ENCODE data around the gene TSHR.

The TSHR gene

GRCh38 chr14:81127785-81128184, 172.4 kb downstream of the TSHR start:
- TF ChIP-seq CREB5 (CRISPR knock-in tag; IDR thresholded peaks at IDR 0.05; ENCODE audit: low read depth) = no peak
- no peak for TF ChIP-seq ZC3H10 (CRISPR knock-in tag; IDR thresholded peaks at IDR 0.05)
- TF ChIP-seq SNAI2 (CRISPR knock-in tag; IDR thresholded peaks at IDR 0.05) = no peak
- TF ChIP-seq OSR1 (CRISPR knock-in tag; IDR thresholded peaks at IDR 0.05) = no peak
- TF ChIP-seq ARNTL (CRISPR knock-in tag; IDR thresholded peaks at IDR 0.05; ENCODE audit: borderline replicate concordance, low read depth) = no peak
- no peak for TF ChIP-seq TOX (CRISPR knock-in tag; IDR thresholded peaks at IDR 0.05; ENCODE audit: borderline replicate concordance)
- TF ChIP-seq ZFP3 (CRISPR knock-in tag; IDR thresholded peaks at IDR 0.05) = no peak
- TF ChIP-seq PATZ1 (CRISPR knock-in tag; IDR thresholded peaks at IDR 0.05; ENCODE audit: borderline replicate concordance) = no peak
- TF ChIP-seq ESRRG (CRISPR knock-in tag; IDR thresholded peaks at IDR 0.05) = no peak
- TF ChIP-seq POU6F1 (CRISPR knock-in tag; IDR thresholded peaks at IDR 0.05; ENCODE audit: borderline replicate concordance, low read depth) = no peak
- TF ChIP-seq ISL1 (CRISPR knock-in tag; IDR thresholded peaks at IDR 0.05) = no peak
- TF ChIP-seq ZNF565 (CRISPR knock-in tag; conservative IDR thresholded peaks at IDR 0.05; ENCODE audit: low read depth) = no peak
- TF ChIP-seq RARB (CRISPR knock-in tag; IDR thresholded peaks at IDR 0.05) = no peak
- TF ChIP-seq TSHZ2 (CRISPR knock-in tag; IDR thresholded peaks at IDR 0.05) = no peak
- TF ChIP-seq BACH2 (CRISPR knock-in tag; IDR thresholded peaks at IDR 0.05; ENCODE audit: borderline replicate concordance) = no peak
- TF ChIP-seq GLIS3 (CRISPR knock-in tag; IDR thresholded peaks at IDR 0.05) = no peak
- TF ChIP-seq ZNF8 (CRISPR knock-in tag; IDR thresholded peaks at IDR 0.05) = no peak
- TF ChIP-seq CSDC2 (CRISPR knock-in tag; IDR thresholded peaks at IDR 0.05) = no peak
- no peak for TF ChIP-seq ZNF70 (CRISPR knock-in tag; IDR thresholded peaks at IDR 0.05)
- ATAC-seq = no peak

- ATAC-seq = no peak
- no peak for TF ChIP-seq ISL1 (CRISPR knock-in tag; IDR thresholded peaks at IDR 0.05)
These were observed 173.8 kb downstream of the TSHR start for GRCh38 chr14:81129242-81129641.

- ATAC-seq = no peak
- no peak for TF ChIP-seq TOX (CRISPR knock-in tag; IDR thresholded peaks at IDR 0.05; ENCODE audit: borderline replicate concordance)
- TF ChIP-seq CREB5 (CRISPR knock-in tag; IDR thresholded peaks at IDR 0.05; ENCODE audit: low read depth) = no peak
- TF ChIP-seq ISL1 (CRISPR knock-in tag; IDR thresholded peaks at IDR 0.05) = no peak
- TF ChIP-seq ZNF70 (CRISPR knock-in tag; IDR thresholded peaks at IDR 0.05) = no peak
- no peak for TF ChIP-seq SNAI2 (CRISPR knock-in tag; IDR thresholded peaks at IDR 0.05)
- TF ChIP-seq RARB (CRISPR knock-in tag; IDR thresholded peaks at IDR 0.05) = no peak
- no peak for TF ChIP-seq TSHZ2 (CRISPR knock-in tag; IDR thresholded peaks at IDR 0.05)
- no peak for TF ChIP-seq ZNF8 (CRISPR knock-in tag; IDR thresholded peaks at IDR 0.05)
- TF ChIP-seq OSR1 (CRISPR knock-in tag; IDR thresholded peaks at IDR 0.05) = no peak
- TF ChIP-seq ZFP30 (CRISPR knock-in tag; IDR thresholded peaks at IDR 0.05) = no peak
- TF ChIP-seq ZNF565 (CRISPR knock-in tag; conservative IDR thresholded peaks at IDR 0.05; ENCODE audit: low read depth) = no peak
- TF ChIP-seq POU6F1 (CRISPR knock-in tag; IDR thresholded peaks at IDR 0.05; ENCODE audit: borderline replicate concordance, low read depth) = no peak
- no peak for TF ChIP-seq ZFP3 (CRISPR knock-in tag; IDR thresholded peaks at IDR 0.05)
- no peak for TF ChIP-seq ARNTL (CRISPR knock-in tag; IDR thresholded peaks at IDR 0.05; ENCODE audit: borderline replicate concordance, low read depth)
These were observed 177.0 kb downstream of the TSHR start for GRCh38 chr14:81132468-81132867.

Measured in SK-N-SH treated with all-trans-retinoic acid at 6 μM for 48 hours (cell line).